Measurements from ENCODE around the gene DCAF4.
A peak's percentile ranks its signal among the peaks of the same experiment; 100 is the strongest.

DNA sequence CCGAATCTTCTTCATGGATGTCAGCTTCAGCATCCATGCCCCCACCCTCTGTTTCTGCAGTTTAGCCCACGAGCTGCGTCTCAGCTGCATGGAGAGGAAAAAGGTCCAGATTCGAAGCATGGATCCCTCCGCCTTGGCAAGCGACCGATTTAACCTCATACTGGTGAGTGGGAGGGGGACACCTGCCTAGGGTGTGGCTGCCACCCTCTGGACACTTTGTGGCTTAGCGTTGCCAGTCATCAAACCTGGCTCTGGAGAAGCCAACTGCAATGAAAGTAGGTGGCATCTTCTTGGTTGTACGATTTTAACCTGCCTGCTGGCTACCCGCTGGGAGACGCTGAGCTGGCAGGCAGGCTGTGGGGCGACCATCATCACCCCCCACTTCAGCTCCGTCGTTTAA, 16.7 kb downstream of the DCAF4 start:
- TF ChIP-seq FOXM1 (IDR thresholded peaks at IDR 0.05; ENCODE audit: low read depth) (no peak), EP300 (IDR thresholded peaks at IDR 0.05; ENCODE audit: borderline replicate concordance in 1 of 2, low read depth in 1 of 2, low read length in 1 of 2) (no peak), POLR2AphosphoS5 (IDR thresholded peaks at IDR 0.05; ENCODE audit: low read depth, low read length) (no peak), MEF2A (IDR thresholded peaks at IDR 0.05; ENCODE audit: borderline replicate concordance, low read depth) (no peak), TCF12 (IDR thresholded peaks at IDR 0.05) (no peak), RAD21 (IDR thresholded peaks at IDR 0.05; ENCODE audit: low read length) (peak; percentile 27), GABPA (IDR thresholded peaks at IDR 0.05; ENCODE audit: low read depth) (no peak), YY1 (IDR thresholded peaks at IDR 0.05; ENCODE audit: low read depth) (no peak), NRF1 (IDR thresholded peaks at IDR 0.05; ENCODE audit: low read depth, low read length) (no peak)
- TF ChIP-seq, protein P1, sequence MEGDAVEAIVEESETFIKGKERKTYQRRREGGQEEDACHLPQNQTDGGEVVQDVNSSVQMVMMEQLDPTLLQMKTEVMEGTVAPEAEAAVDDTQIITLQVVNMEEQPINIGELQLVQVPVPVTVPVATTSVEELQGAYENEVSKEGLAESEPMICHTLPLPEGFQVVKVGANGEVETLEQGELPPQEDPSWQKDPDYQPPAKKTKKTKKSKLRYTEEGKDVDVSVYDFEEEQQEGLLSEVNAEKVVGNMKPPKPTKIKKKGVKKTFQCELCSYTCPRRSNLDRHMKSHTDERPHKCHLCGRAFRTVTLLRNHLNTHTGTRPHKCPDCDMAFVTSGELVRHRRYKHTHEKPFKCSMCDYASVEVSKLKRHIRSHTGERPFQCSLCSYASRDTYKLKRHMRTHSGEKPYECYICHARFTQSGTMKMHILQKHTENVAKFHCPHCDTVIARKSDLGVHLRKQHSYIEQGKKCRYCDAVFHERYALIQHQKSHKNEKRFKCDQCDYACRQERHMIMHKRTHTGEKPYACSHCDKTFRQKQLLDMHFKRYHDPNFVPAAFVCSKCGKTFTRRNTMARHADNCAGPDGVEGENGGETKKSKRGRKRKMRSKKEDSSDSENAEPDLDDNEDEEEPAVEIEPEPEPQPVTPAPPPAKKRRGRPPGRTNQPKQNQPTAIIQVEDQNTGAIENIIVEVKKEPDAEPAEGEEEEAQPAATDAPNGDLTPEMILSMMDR (IDR thresholded peaks at IDR 0.05), result no peak
- TF ChIP-seq, protein P2, sequence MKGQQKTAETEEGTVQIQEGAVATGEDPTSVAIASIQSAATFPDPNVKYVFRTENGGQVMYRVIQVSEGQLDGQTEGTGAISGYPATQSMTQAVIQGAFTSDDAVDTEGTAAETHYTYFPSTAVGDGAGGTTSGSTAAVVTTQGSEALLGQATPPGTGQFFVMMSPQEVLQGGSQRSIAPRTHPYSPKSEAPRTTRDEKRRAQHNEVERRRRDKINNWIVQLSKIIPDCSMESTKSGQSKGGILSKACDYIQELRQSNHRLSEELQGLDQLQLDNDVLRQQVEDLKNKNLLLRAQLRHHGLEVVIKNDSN (IDR thresholded peaks at IDR 0.05; ENCODE audit: borderline replicate concordance, low read depth), result no peak
- TF ChIP-seq, protein P3, sequence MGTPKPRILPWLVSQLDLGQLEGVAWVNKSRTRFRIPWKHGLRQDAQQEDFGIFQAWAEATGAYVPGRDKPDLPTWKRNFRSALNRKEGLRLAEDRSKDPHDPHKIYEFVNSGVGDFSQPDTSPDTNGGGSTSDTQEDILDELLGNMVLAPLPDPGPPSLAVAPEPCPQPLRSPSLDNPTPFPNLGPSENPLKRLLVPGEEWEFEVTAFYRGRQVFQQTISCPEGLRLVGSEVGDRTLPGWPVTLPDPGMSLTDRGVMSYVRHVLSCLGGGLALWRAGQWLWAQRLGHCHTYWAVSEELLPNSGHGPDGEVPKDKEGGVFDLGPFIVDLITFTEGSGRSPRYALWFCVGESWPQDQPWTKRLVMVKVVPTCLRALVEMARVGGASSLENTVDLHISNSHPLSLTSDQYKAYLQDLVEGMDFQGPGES (IDR thresholded peaks at IDR 0.05; ENCODE audit: low read depth, low read length), result no peak
